ENCODE results near the gene SLC2A4RG.

The SLC2A4RG gene

DNA sequence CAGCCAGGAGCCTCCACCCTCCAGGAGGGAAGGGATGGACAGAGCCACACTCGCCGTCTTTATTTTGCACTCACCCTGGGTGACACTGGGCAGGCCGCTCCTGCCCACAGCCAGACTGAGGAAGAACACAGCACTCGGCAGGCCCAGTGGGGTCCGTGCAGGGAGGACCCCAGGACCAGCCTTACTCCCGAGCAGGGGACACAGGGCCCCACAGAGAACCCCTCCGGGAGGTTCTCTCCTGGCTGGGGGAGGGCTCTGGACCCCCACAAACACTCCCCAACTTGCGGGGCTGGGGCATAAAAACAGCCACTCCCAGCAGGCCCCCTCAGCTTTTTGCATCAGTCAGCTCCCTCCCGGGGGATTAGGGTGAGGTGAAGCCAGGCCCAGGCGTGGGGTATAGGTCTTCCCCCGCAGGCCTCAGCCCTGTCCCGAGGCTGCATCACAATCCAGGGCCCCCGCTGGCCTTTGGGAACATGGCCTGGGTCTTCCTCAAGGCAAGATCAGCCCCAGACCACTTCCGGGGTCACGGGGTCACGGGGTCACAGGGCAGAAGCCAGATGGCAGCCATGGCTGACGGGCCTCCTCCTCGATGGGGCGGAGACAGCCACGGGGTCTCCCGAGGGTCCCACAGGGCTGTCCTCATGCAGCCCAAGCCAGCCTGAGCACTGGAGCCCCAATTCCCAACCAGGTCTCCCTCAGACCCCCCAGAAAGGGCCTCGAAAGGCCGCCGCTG, 39.9 kb upstream of the SLC2A4RG start:
- no peak for DNase-seq (ENCODE audit: low spot score)

- DNase-seq (ENCODE audit: low spot score), result no peak
Observed at GRCh38 chr20:63700199-63701050, 39.2 kb upstream of the SLC2A4RG start.

GRCh38 chr20:63701051-63701328, 38.6 kb upstream of the SLC2A4RG start:
- no peak for DNase-seq (ENCODE audit: low spot score)

DNA sequence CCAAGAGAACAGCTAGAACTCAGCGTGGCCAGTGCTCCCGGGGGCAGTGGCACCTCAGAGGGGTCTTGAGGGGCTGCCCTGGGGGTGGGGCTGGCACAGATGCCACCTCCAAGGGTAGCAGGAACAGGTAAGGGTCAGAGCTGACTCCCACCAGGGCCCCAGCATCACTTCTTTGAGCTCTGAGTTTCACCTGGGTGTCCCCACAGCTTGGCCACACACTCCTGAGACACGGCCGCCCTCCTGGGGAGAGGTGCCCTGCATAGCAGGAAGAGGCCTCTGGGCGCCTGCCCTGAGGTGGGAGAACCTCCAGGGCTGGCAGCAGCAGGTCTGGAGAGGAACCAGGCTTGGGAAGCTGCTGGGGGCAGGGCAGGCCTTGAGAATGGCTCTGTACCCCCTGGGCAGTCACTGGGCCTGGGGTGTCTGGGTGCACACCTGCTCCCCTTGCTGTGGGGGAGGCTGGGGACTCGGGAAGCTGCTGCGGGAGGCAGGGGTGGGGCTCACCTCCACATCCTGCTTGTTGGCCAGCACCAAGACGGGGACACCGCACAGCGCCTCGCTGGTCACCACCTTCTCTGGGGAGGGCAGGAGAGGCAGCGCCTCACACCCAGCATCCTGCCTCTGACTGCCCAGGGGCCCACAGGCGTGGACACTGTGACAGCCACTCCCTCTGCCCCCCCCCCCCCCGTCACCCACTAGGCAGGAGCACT, 38.1 kb upstream of the SLC2A4RG start:
- no peak for DNase-seq (ENCODE audit: low spot score)

DNA sequence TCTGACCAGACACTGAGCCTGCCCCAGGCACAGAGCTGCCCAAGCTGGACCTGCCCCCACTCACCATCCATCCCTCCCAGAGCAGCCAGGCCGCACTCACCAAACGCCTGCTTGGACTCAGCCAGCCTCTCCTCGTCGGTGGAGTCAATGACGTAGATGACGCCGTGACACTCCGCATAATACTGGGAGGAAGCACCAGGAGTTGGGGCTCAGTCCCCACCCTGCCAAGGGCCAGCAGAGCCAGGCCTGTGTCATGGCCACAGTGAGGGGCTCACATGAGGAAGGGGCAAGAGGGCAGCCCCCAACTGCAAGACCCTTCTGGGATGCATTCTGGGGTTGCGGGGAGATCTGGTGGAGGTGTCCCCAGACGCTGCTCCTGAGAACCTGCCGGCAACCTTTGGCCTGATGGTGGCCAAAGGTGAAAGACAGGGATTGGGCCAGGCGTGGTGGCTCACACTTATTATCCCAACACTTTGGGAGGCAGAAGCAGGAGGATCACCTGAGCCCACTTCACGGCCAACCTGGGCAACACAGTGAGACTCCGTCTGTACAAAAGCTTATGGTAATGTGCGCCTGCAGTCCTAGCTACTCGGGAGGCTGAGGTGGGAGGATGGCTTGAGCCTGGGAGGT, 37.4 kb upstream of the SLC2A4RG start:
- DNase-seq (ENCODE audit: low spot score), result no peak

- DNase-seq (ENCODE audit: low spot score), result no peak
Observed at GRCh38 chr20:63702751-63703470, 36.7 kb upstream of the SLC2A4RG start.

GRCh38 chr20:63703471-63703975, 36.1 kb upstream of the SLC2A4RG start:
- no peak for DNase-seq (ENCODE audit: low spot score)

- DNase-seq (ENCODE audit: low spot score), result no peak
Observed at GRCh38 chr20:63703976-63704748, 35.4 kb upstream of the SLC2A4RG start.

GRCh38 chr20:63704749-63705117, 34.8 kb upstream of the SLC2A4RG start:
- DNase-seq (ENCODE audit: low spot score), result no peak

- no peak for DNase-seq (ENCODE audit: low spot score)
Observed at GRCh38 chr20:63705232-63706026, 34.1 kb upstream of the SLC2A4RG start.

- DNase-seq (ENCODE audit: low spot score), result no peak
Observed at GRCh38 chr20:63706027-63706695, 33.4 kb upstream of the SLC2A4RG start.

GRCh38 chr20:63706852-63707557, 32.6 kb upstream of the SLC2A4RG start:
- peak; percentile 68 for DNase-seq (ENCODE audit: low spot score)

DNA sequence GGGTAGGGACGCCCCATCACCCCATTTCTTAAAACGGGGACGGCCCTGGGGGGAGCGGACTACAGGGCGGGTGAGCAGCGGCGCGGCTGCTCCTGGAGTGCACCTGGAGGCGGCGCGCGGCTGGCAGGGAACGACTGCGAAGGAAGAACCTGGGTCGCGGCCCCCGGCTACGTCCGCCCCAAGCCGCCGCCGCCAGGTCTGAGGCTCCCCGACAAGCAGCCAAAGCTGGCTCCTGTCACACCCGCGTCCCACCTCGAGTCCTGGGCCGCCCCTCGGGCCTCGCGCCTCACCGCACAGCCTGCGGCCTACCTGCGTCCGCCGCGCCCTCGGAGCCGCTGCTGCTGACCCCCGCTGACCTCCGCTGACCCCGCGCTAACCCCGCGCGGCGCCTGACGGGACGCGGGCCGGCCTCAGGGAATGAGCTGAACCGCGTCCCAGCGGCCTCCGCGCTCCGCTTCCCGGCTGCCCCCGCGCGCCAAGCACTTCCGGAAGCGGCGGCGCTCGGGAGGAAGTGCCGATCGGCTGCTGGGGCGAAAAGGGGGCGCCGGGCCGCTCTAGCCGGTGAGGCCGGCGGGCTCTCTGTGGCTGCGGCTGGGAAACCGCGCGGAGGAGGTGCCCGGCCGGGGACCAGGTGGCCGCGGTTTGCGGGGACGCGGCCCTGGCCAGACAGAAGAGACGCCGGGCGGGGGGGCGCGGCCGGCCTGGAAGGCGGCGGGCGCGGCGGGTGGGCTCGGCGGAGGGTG, 31.8 kb upstream of the SLC2A4RG start, which contains the start of the genes ARFRP1 and ZGPAT:
Gene ARFRP1, minus strand, starts transcription at position 419 of the 743 bp plus-strand sequence. CDS start 885 bp downstream, outside the sequence.
Gene ZGPAT, plus strand, starts transcription at position 482 of the 743 bp plus-strand sequence. CDS start 542 bp downstream, outside the sequence.
- DNase-seq (ENCODE audit: low spot score), result peak; percentile 77

GRCh38 chr20:63708301-63709148, 31.1 kb upstream of the SLC2A4RG start:
- no peak for DNase-seq (ENCODE audit: low spot score)

- no peak for DNase-seq (ENCODE audit: low spot score)
Observed at GRCh38 chr20:63709149-63709527, 30.4 kb upstream of the SLC2A4RG start.

DNA sequence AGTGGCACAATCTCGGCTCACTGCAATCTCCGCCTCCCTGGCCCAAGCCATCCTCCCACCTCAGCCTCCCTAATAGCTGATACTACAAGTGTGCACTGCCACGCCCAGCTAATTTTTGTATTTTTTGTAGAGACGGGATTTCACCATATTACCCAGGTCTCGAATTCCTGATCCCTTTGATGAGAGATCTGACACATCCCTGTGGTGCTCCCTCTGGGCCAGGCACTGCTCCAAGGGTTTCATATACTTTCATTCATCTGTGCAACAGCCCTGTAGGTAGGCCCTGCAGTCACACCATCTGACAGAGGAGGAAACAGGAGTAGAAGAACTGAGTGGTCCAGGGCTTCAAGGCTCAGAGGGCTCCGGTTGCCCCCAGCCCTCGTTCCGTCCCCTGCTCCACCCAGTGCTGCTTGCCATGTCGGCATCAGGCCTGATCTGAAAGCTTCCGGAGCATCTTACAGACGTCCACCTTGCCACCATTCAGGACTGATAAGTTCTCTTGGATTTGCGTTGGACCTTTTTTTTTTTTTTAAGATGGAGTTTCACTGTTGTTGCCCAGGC, 28.4 kb upstream of the SLC2A4RG start:
- no peak for DNase-seq (ENCODE audit: low spot score)

DNA sequence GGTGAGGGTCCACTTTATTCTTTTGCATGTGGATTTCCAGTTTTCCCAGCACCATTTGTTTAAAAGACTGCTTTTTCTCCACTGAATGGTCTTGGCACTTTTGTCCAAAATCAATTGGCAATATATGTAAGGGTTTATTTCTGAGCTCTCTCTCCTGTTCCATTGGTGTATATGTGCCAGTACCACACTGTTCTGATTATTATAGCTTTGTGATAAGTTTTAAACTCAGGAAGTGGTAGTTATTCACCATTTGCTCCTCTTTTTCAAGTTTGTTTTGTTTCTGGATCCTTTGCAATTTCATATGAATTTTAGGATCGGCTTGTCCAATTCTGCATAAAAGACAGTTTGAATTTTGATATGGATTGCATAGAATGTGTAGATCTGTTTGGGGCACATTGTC, 27.4 kb upstream of the SLC2A4RG start:
- no peak for DNase-seq (ENCODE audit: low spot score)
